ENCODE measurements around the gene CAPN15. TPM values are rescaled to one million over a fixed set of nuclear protein-coding genes. Genes with fewer than 3 reads are reported as not detected.
A peak's percentile ranks its signal among the peaks of the same experiment; 100 is the strongest.

The CAPN15 gene
- total and polyA plus RNA-seq, 9 of the 15 experiments (the other 6 are each of a cell fraction or from before 2014, with no cell fraction given) = 0.62 to 111 (median 14.2) TPM

DNA sequence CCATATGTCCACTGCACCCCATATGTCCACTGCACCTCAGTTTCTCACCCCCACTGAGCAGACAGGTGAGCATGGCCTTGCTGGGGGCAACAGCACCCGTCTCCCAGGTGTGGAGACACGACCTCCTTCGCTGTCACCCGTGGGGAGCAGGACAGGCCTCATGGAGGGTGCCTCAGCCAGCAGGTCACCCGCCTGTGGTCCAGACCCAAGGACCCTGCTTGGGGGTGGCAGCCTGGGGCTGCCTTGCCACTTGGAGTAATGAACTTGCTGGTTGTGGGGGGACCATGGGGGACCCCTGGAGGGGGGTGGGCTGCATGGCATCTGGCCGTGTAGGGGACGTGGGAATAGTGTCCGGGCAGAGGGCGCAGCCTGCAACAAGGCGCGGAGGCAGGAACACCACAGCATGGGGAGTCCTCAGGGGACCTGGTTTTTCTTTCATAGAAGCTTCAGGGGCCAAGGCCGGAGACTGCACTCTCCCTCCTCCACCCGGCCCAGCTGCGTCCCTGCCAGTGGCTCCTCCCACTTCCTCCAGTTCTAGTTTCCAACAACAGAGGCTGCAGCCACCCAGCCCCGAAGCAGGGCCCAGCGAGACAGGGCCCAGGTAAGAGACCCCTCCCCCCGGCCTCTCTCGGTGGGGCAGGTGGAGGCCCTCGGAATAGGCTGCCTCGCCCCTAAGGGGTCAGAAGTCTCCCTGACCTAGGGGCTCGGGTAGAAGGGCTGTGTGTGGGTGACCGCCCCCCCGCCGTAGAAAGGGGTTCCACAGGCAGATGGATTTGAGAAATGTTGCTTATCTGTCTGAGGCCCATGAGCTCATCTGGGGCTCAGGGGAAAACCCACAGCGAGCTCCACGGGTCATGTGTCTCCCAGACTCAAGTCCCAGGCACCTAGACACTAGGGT lies 39.2 kb downstream of the CAPN15 start, which contains the start of gene NHLRC4 (continued):
- no peak for TF ChIP-seq BRF1 (IDR thresholded peaks at IDR 0.05; ENCODE audit: borderline replicate concordance, extremely low read depth, insufficient read length)
- TF ChIP-seq CCAR2 (IDR thresholded peaks at IDR 0.05; ENCODE audit: low read depth, low read length) = no peak
- no peak for TF ChIP-seq ZNF311 (CRISPR knock-in tag; IDR thresholded peaks at IDR 0.05)
- no peak for TF ChIP-seq DACH1 (IDR thresholded peaks at IDR 0.05; ENCODE audit: partially characterized antibody)
- TF ChIP-seq MYBL2 (IDR thresholded peaks at IDR 0.05; ENCODE audit: low read depth) = no peak
- TF ChIP-seq MYBL2 (CRISPR knock-in tag; IDR thresholded peaks at IDR 0.05; ENCODE audit: borderline replicate concordance) = no peak
- peak; percentile 22; the same call in 1 of the 2 replicates for TF ChIP-seq ZBTB17 (CRISPR knock-in tag; IDR thresholded peaks at IDR 0.05)
- TF ChIP-seq USF2 (CRISPR knock-in tag; IDR thresholded peaks at IDR 0.05) = peak; percentile 54
- peak; percentile 65 for TF ChIP-seq TOE1 (IDR thresholded peaks at IDR 0.05; ENCODE audit: borderline replicate concordance)
- no peak for TF ChIP-seq TOE1 (CRISPR knock-in tag; IDR thresholded peaks at IDR 0.05; ENCODE audit: borderline replicate concordance, low read depth)
- TF ChIP-seq RFX1 (IDR thresholded peaks at IDR 0.05) = no peak
- no peak for TF ChIP-seq ZNF431 (CRISPR knock-in tag; IDR thresholded peaks at IDR 0.05)
- no peak for TF ChIP-seq PCBP1 (IDR thresholded peaks at IDR 0.05; ENCODE audit: low read depth, low read length, poor library complexity, severe bottlenecking)
- no peak for TF ChIP-seq ZNF184 (CRISPR knock-in tag; IDR thresholded peaks at IDR 0.05)
- TF ChIP-seq CEBPB (tag; IDR thresholded peaks at IDR 0.05) = 0 out of 2 replicates have a peak, but pooled peaks have one; percentile 12
- no peak for TF ChIP-seq PHF20 (IDR thresholded peaks at IDR 0.05; ENCODE audit: partially characterized antibody)
- TF ChIP-seq CBX3 (IDR thresholded peaks at IDR 0.05; ENCODE audit: borderline replicate concordance in 1 of 2, low read length in 2 of 2) = no peak
- peak; percentile 86 for TF ChIP-seq ZNF740 (CRISPR knock-in tag; IDR thresholded peaks at IDR 0.05)
- no peak; a peak in 1 of 4 replicates for TF ChIP-seq ZNF740 (tag; IDR thresholded peaks at IDR 0.05)
- no peak for TF ChIP-seq HLTF (IDR thresholded peaks at IDR 0.05)
- no peak for TF ChIP-seq ARID3A (IDR thresholded peaks at IDR 0.05; ENCODE audit: borderline replicate concordance, low read depth, low read length)
- no peak for TF ChIP-seq BACH1 (tag; IDR thresholded peaks at IDR 0.05)
- TF ChIP-seq, protein P1, sequence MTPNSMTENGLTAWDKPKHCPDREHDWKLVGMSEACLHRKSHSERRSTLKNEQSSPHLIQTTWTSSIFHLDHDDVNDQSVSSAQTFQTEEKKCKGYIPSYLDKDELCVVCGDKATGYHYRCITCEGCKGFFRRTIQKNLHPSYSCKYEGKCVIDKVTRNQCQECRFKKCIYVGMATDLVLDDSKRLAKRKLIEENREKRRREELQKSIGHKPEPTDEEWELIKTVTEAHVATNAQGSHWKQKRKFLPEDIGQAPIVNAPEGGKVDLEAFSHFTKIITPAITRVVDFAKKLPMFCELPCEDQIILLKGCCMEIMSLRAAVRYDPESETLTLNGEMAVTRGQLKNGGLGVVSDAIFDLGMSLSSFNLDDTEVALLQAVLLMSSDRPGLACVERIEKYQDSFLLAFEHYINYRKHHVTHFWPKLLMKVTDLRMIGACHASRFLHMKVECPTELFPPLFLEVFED (CRISPR knock-in tag; conservative IDR thresholded peaks at IDR 0.05) = no peak
- no peak for TF ChIP-seq PTBP1 (IDR thresholded peaks at IDR 0.05; ENCODE audit: low read depth, low read length)
- TF ChIP-seq ZNF780A (CRISPR knock-in tag; IDR thresholded peaks at IDR 0.05) = no peak

Measured in K562 (cell line).